Natural killer cell (primary cell): Measurements from ENCODE around the gene DISP1. TPM values are rescaled to one million over a fixed set of nuclear protein-coding genes. Genes with fewer than 3 reads are reported as not detected.

Experiments used
- ATAC-seq, 3 donors: fragments of 150-1000 bp in 2 of 3; fragments of 200-7000 bp in 1 of 3; cut with Tn5 transposase; 1 replicate in 1 of 3; 2 replicates in 2 of 3; pipeline ENCODE4 v1.10.0; 2021; ENCODE audit warnings: mild to moderate bottlenecking in 2 of 3, moderate library complexity in 2 of 3
- DNase-seq, 2 donors: peaks; one replicate each; pipeline versions ENCODE4 v3.0.0 to v3.0.0-alpha.2; 2013 to 2021; ENCODE audit warnings: mixed read lengths in 1 of 2
- H3K27ac ChIP-seq: one replicate; pipeline ENCODE4 v1.5.1; 2013; ENCODE audit warnings: mild to moderate bottlenecking, low read length
- H3K27me3 ChIP-seq: one replicate; pipeline ENCODE4 v1.6.1; 2013; ENCODE audit warnings: low read length; ENCODE audit not compliant: control insufficient read depth, insufficient read depth
- H3K36me3 ChIP-seq: one replicate; pipeline ENCODE4 v1.6.1; 2013; ENCODE audit warnings: low read length; ENCODE audit not compliant: control insufficient read depth, insufficient read depth
- H3K4me1 ChIP-seq: one replicate; pipeline ENCODE4 v1.6.1; 2013; ENCODE audit warnings: low read length; ENCODE audit not compliant: control insufficient read depth, insufficient read depth
- H3K4me3 ChIP-seq: one replicate; pipeline ENCODE4 v1.5.1; 2013; ENCODE audit warnings: low read length
- H3K9me3 ChIP-seq: one replicate; pipeline ENCODE4 v1.6.1; 2013; ENCODE audit warnings: low read length; ENCODE audit not compliant: control insufficient read depth, insufficient read depth
- H3K27ac Mint-ChIP-seq, 2 donors: one replicate each; pipeline ENCODE4 v1.8.0; 2022; ENCODE audit warnings: mild to moderate bottlenecking in 2 of 2, mixed read lengths in 2 of 2, moderate library complexity in 1 of 2
- H3K27me3 Mint-ChIP-seq, 2 donors: one replicate each; pipeline ENCODE4 v1.8.0; 2022; ENCODE audit warnings: low read depth in 2 of 2, mixed read lengths in 2 of 2
- H3K36me3 Mint-ChIP-seq: one replicate; pipeline ENCODE4 v1.8.0; 2022; ENCODE audit warnings: mixed read lengths
- H3K4me1 Mint-ChIP-seq, 2 donors: one replicate each; pipeline ENCODE4 v1.8.0; 2022; ENCODE audit warnings: mixed read lengths in 2 of 2
- H3K4me3 Mint-ChIP-seq: one replicate; pipeline ENCODE4 v1.8.0; 2022; ENCODE audit warnings: mild to moderate bottlenecking, moderate library complexity, mixed read lengths
- H3K9me3 Mint-ChIP-seq, 2 donors: one replicate each; pipeline ENCODE4 v1.8.0; 2022; ENCODE audit warnings: mixed read lengths in 2 of 2
- CTCF ChIP-seq: fragments of 200-600 bp; IDR thresholded peaks from one replicate; pipeline ENCODE4 v1.8.0; 2022; ENCODE audit warnings: antibody characterized with exemption
- WGBS: methylation state at CpG from one replicate; pipeline ENCODE4 v1.1.7; 2013; ENCODE audit warnings: missing lambda C conversion rate; ENCODE audit not compliant: insufficient coverage; 5-methylcytosine and 5-hydroxymethylcytosine counted together
- intact Hi-C: fragments of 100-400 bp; cut with micrococcal nuclease; formaldehyde crosslinking; loops from one replicate; pipeline ENCODE4 v1.14.2; 2022
- total RNA-seq, 4 donors: library from RNA; stranded (reverse); fragments of 120-200 nt in 1 of 4; gene quantifications; one replicate each; pipeline versions ENCODE4 v1.2.3 to v1.2.4, GENCODE V29; 2013 to 2022

The DISP1 gene
- total RNA-seq, 3 donors from 2014 or later (not counting 1 experiment from before 2014, with no cell fraction given) = 3.7 to 6.0 (median 4.8) TPM

- peaks cover 17 to 22% of the 10 kb centered on the region in 2 donors for H3K27me3 Mint-ChIP-seq
- intact Hi-C loops = no loop called here
- H3K4me1 Mint-ChIP-seq = peaks cover 6% of the 10 kb centered on the region in 2 donors
- no peak overlapping the region for H3K4me3 Mint-ChIP-seq
- no peaks in the 10 kb centered on the region for H3K36me3 Mint-ChIP-seq
- no peaks in the 10 kb centered on the region for H3K36me3 ChIP-seq
- H3K9me3 ChIP-seq = no peaks in the 10 kb centered on the region
- H3K27ac ChIP-seq = no peak overlapping the region
- H3K4me3 ChIP-seq = no peak overlapping the region
- peaks cover 7% of the 10 kb centered on the region for H3K4me1 ChIP-seq
- H3K27me3 ChIP-seq = peaks cover under 1% of the 10 kb centered on the region
- TF ChIP-seq CTCF = no peak
- ATAC-seq = peak in 1 of 3 donors; percentile 17
- no peaks in the 10 kb centered on the region for H3K9me3 Mint-ChIP-seq
- no peak for DNase-seq
- no peak overlapping the region for H3K27ac Mint-ChIP-seq
- 88% methylated on average over 2 of the region's 2 CpGs for WGBS
Measured at GRCh38 chr1:222777977-222778376, 36.9 kb upstream of the DISP1 start.

- ATAC-seq = no peak
- no peak for TF ChIP-seq CTCF
- no peak for DNase-seq
- Mint-ChIP-seq H3K4me1 (no peaks in the 10 kb centered on the region), H3K27ac (no peak overlapping the region), H3K4me3 (no peak overlapping the region), H3K9me3 (no peaks in the 10 kb centered on the region), H3K36me3 (no peaks in the 10 kb centered on the region), H3K27me3 (peaks cover 15 to 38% of the 10 kb centered on the region in 2 donors)
- 57% methylated on average over 3 of the region's 4 CpGs for WGBS
- no peaks in the 10 kb centered on the region for H3K9me3 ChIP-seq
- H3K27me3 ChIP-seq = peaks cover 3% of the 10 kb centered on the region
- H3K4me3 ChIP-seq = no peak overlapping the region
- H3K27ac ChIP-seq = no peak overlapping the region
- H3K36me3 ChIP-seq = no peaks in the 10 kb centered on the region
- no peaks in the 10 kb centered on the region for H3K4me1 ChIP-seq
- intact Hi-C loops = no loop called here
Measured at GRCh38 chr1:222781251-222781650, 33.6 kb upstream of the DISP1 start.

- Mint-ChIP-seq H3K4me3 (no peak overlapping the region), H3K9me3 (no peaks in the 10 kb centered on the region), H3K4me1 (no peaks in the 10 kb centered on the region), H3K27me3 (peaks cover 19 to 40% of the 10 kb centered on the region in 2 donors), H3K36me3 (no peaks in the 10 kb centered on the region), H3K27ac (no peak overlapping the region)
- no peak for DNase-seq
- ATAC-seq = no peak
- TF ChIP-seq CTCF = no peak
- intact Hi-C loops = no loop called here
- Histone ChIP-seq H3K4me3 (no peak overlapping the region), H3K36me3 (no peaks in the 10 kb centered on the region), H3K9me3 (no peaks in the 10 kb centered on the region), H3K27ac (no peak overlapping the region), H3K27me3 (peaks cover 3% of the 10 kb centered on the region), H3K4me1 (no peaks in the 10 kb centered on the region)
Measured at GRCh38 chr1:222783051-222783450, 31.8 kb upstream of the DISP1 start.

GRCh38 chr1:222784371-222784770 is 30.5 kb upstream of the DISP1 start:
- ATAC-seq (no peak), DNase-seq (no peak)
- no peak overlapping the region for H3K4me3 ChIP-seq
- no peak overlapping the region for H3K27ac ChIP-seq
- no peaks in the 10 kb centered on the region for H3K4me1 Mint-ChIP-seq
- WGBS = 82% methylated on average over 1 of the region's 3 CpGs
- intact Hi-C loops = no loop called here
- H3K9me3 ChIP-seq = no peaks in the 10 kb centered on the region
- H3K36me3 ChIP-seq = no peaks in the 10 kb centered on the region
- no peaks in the 10 kb centered on the region for H3K36me3 Mint-ChIP-seq
- no peak for TF ChIP-seq CTCF
- H3K9me3 Mint-ChIP-seq = no peaks in the 10 kb centered on the region
- H3K27me3 ChIP-seq = peaks cover 3% of the 10 kb centered on the region
- no peaks in the 10 kb centered on the region for H3K4me1 ChIP-seq
- no peak overlapping the region for H3K4me3 Mint-ChIP-seq
- H3K27me3 Mint-ChIP-seq = peaks cover 19 to 40% of the 10 kb centered on the region in 2 donors
- no peak overlapping the region for H3K27ac Mint-ChIP-seq
